DOHH2 (cell line): ENCODE measurements around the gene GTF2F2.

Experiments used
- H3F3A ChIP-seq: fragments of 200-600 bp; sonication (generic), shearing (Covaris generic); 2 replicates; pipeline ENCODE4 v1.6.0; 2016; ENCODE audit warnings: antibody characterized with exemption, mild to moderate bottlenecking; ENCODE audit not compliant: control insufficient read depth, insufficient read depth
- H3K27ac ChIP-seq: fragments of 200-600 bp; sonication (generic); 2 replicates; pipeline ENCODE4 v1.5.1; 2014; ENCODE audit warnings: low read depth, mild to moderate bottlenecking, low read length, moderate library complexity
- H3K27me3 ChIP-seq: fragments of 200-600 bp; sonication (generic); 2 replicates; pipeline ENCODE4 v1.6.1; 2014; ENCODE audit warnings: mild to moderate bottlenecking, low read length, mixed read lengths; ENCODE audit not compliant: control insufficient read depth
- H3K36me3 ChIP-seq: fragments of 200-600 bp; sonication (generic); 2 replicates; pipeline ENCODE4 v1.6.1; 2014; ENCODE audit warnings: mild to moderate bottlenecking, low read length, moderate library complexity, mixed read lengths; ENCODE audit not compliant: control insufficient read depth
- H3K4me1 ChIP-seq: fragments of 200-600 bp; sonication (generic); 2 replicates; pipeline ENCODE4 v1.6.1; 2014; ENCODE audit warnings: mild to moderate bottlenecking, low read length, mixed read lengths; ENCODE audit not compliant: control insufficient read depth
- H3K4me2 ChIP-seq: fragments of 200-600 bp; sonication (generic); 2 replicates; pipeline ENCODE4 v1.6.0; 2014; ENCODE audit warnings: mild to moderate bottlenecking, low read length, moderate library complexity
- H3K4me3 ChIP-seq: fragments of 200-600 bp; sonication (generic); 2 replicates; pipeline ENCODE4 v1.5.1; 2014; ENCODE audit warnings: mild to moderate bottlenecking, low read length, mixed read lengths
- H3K79me2 ChIP-seq: fragments of 200-600 bp; sonication (generic); 2 replicates; pipeline ENCODE4 v1.6.1; 2014; ENCODE audit warnings: mild to moderate bottlenecking, low read length, mixed read lengths; ENCODE audit not compliant: control insufficient read depth
- H3K9me2 ChIP-seq: fragments of 200-600 bp; sonication (generic); replicated peaks from 2 replicates; pipeline ENCODE4 v1.6.1; 2014; ENCODE audit warnings: mild to moderate bottlenecking, low read length, mixed read lengths; ENCODE audit not compliant: control insufficient read depth
- H3K9me3 ChIP-seq: fragments of 200-600 bp; sonication (generic); 2 replicates; pipeline ENCODE4 v1.6.1; 2014; ENCODE audit warnings: antibody characterized with exemption, low read length, mixed read lengths; ENCODE audit not compliant: control insufficient read depth, insufficient read depth
- H4K20me1 ChIP-seq: fragments of 200-600 bp; sonication (generic); 2 replicates; pipeline ENCODE4 v1.6.0; 2014; ENCODE audit warnings: low read depth, mild to moderate bottlenecking, antibody characterized with exemption, low read length, moderate library complexity; ENCODE audit not compliant: control insufficient read depth, insufficient read depth
- CTCF ChIP-seq: fragments of 200-600 bp; sonication (generic); IDR thresholded peaks from one replicate; pipeline ENCODE4 v1.5.1; 2014; ENCODE audit warnings: antibody characterized with exemption, mild to moderate bottlenecking, low read depth, low read length; ENCODE audit not compliant: poor library complexity, severe bottlenecking
- EZH2phosphoT487 ChIP-seq: fragments of 200-600 bp; sonication (generic); IDR thresholded peaks from 2 replicates; pipeline ENCODE4 v1.6.1; 2017; ENCODE audit warnings: borderline replicate concordance, mild to moderate bottlenecking, antibody characterized with exemption, low read length, moderate library complexity, mixed read lengths

The GTF2F2 gene

DNA sequence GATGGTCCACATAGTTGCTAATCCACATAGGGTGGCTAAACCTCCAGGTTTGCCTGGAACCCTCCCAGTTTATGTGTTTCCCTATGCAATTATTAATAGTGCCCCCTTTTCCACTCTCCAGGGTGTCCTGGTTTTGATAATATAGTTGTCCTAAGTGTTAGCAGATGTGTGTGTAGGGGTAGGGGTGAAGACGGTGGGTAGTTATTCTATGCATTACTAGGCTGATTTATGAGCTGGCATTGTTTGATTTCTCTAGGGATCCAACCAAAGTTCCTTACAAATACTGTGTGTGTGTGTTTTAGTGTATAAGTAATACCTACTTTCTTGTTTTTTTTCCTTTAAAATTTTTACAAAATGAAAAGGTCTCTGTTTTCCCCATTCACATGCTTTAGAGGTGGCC lies 21.1 kb downstream of the GTF2F2 start:
- Histone ChIP-seq H3K4me3 (no peak overlapping the region), H3F3A (no peaks in the 10 kb centered on the region), H3K4me2 (no peak overlapping the region), H3K9me2 (no peaks in the 10 kb centered on the region), H3K4me1 (no peaks in the 10 kb centered on the region), H3K79me2 (peaks cover 77% of the 10 kb centered on the region), H3K27me3 (no peaks in the 10 kb centered on the region), H3K27ac (no peak overlapping the region), H3K9me3 (no peaks in the 10 kb centered on the region), H3K36me3 (peaks cover 30% of the 10 kb centered on the region), H4K20me1 (0 out of 2 replicates have a peak, but pooled peaks cover 4% of the 10 kb centered on the region)
- TF ChIP-seq EZH2phosphoT487 (no peak), CTCF (no peak)

- Histone ChIP-seq H3K9me3 (no peaks in the 10 kb centered on the region), H3K4me3 (no peak overlapping the region), H3K79me2 (peaks cover 79% of the 10 kb centered on the region), H3F3A (no peaks in the 10 kb centered on the region), H4K20me1 (peaks cover 4% of the 10 kb centered on the region; the same call in 1 of the 2 replicates), H3K4me2 (no peak overlapping the region), H3K36me3 (peaks cover 26% of the 10 kb centered on the region), H3K9me2 (no peaks in the 10 kb centered on the region), H3K27ac (no peak overlapping the region), H3K4me1 (no peaks in the 10 kb centered on the region), H3K27me3 (no peaks in the 10 kb centered on the region)
- TF ChIP-seq EZH2phosphoT487 = no peak
- TF ChIP-seq CTCF = no peak
Observed at GRCh38 chr13:45142440-45143345, 22.4 kb downstream of the GTF2F2 start.

DNA sequence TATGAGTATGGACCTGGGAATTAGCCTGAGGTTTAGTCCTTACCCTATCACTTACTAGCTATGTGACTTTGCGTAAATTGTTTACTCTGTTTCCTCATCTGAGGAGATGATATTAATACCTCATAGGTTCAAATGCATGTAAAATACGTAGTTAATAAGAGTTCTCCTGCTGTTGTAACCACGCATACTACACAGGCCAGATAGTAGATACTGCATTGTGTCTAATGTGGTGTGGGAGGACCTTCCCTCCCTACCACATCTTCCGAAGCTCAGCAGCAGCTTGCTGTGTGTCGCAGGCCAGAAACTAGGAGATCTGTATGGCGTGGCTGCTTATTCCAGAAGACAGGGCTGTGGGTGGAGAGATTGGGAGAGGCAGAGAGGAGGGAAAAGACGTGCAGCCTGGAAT lies 23.0 kb downstream of the GTF2F2 start:
- H3K79me2 ChIP-seq = peaks cover 79% of the 10 kb centered on the region

More for the DNA sequence above, 23.0 kb downstream of the GTF2F2 start:
- H3K4me2 ChIP-seq = no peak overlapping the region
- H3F3A ChIP-seq = no peaks in the 10 kb centered on the region
- no peak for TF ChIP-seq CTCF
- TF ChIP-seq EZH2phosphoT487 = no peak
- no peaks in the 10 kb centered on the region for H3K4me1 ChIP-seq
- H3K27me3 ChIP-seq = no peaks in the 10 kb centered on the region
- H3K9me2 ChIP-seq = no peaks in the 10 kb centered on the region
- no peaks in the 10 kb centered on the region for H3K9me3 ChIP-seq
- peaks cover 20% of the 10 kb centered on the region for H3K36me3 ChIP-seq
- H3K4me3 ChIP-seq = no peak overlapping the region
- peaks cover under 1% of the 10 kb centered on the region; the same call in 1 of the 2 replicates for H4K20me1 ChIP-seq
- H3K27ac ChIP-seq = no peak overlapping the region
